HL-60 (cell line): Measurements from ENCODE around the gene SERPINE2.

Source experiments
- DNase-seq, 2 experiments: peaks; one replicate each; pipeline ENCODE4 v3.0.0-alpha.2; 2010 to 2020; ENCODE audit warnings: low read depth in 1 of 2, low spot score in 1 of 2
- H3K27ac ChIP-seq: fragments of 250-450 bp; sonication (Bioruptor Pico); replicated peaks from 2 replicates; pipeline ENCODE4 v1.5.1; 2020; ENCODE audit warnings: mild to moderate bottlenecking, moderate library complexity
- H3K27me3 ChIP-seq: fragments of 250-450 bp; sonication (Bioruptor Pico); 2 replicates; pipeline ENCODE4 v1.5.1; 2021; ENCODE audit warnings: mild to moderate bottlenecking, moderate library complexity; ENCODE audit not compliant: insufficient read depth, poor library complexity, severe bottlenecking
- H3K4me3 ChIP-seq: replicated peaks from 2 replicates; pipeline ENCODE4 v1.5.1; 2011; ENCODE audit warnings: mild to moderate bottlenecking, control low read depth, low read length; ENCODE audit not compliant: insufficient read depth
- GABPA ChIP-seq: IDR thresholded peaks from 2 replicates; pipeline ENCODE4 v1.6.1; 2012; ENCODE audit warnings: low read depth
- POLR2AphosphoS5 ChIP-seq: IDR thresholded peaks from 2 replicates; pipeline ENCODE4 v1.6.1; 2012; ENCODE audit warnings: low read depth
- REST ChIP-seq: IDR thresholded peaks from 2 replicates; pipeline ENCODE4 v1.6.1; 2012; ENCODE audit warnings: low read depth; ENCODE audit not compliant: insufficient replicate concordance
- SPI1 ChIP-seq: IDR thresholded peaks from 2 replicates; pipeline ENCODE4 v1.6.1; 2012; ENCODE audit warnings: low read depth, mild to moderate bottlenecking, borderline replicate concordance
- TF ChIP-seq, protein P1 (sequence below): IDR thresholded peaks from one replicate; pipeline ENCODE4 v1.5.1; 2011; ENCODE audit warnings: low read length, control low read depth, inconsistent platforms; ENCODE audit not compliant: insufficient read depth

The SERPINE2 gene

DNA sequence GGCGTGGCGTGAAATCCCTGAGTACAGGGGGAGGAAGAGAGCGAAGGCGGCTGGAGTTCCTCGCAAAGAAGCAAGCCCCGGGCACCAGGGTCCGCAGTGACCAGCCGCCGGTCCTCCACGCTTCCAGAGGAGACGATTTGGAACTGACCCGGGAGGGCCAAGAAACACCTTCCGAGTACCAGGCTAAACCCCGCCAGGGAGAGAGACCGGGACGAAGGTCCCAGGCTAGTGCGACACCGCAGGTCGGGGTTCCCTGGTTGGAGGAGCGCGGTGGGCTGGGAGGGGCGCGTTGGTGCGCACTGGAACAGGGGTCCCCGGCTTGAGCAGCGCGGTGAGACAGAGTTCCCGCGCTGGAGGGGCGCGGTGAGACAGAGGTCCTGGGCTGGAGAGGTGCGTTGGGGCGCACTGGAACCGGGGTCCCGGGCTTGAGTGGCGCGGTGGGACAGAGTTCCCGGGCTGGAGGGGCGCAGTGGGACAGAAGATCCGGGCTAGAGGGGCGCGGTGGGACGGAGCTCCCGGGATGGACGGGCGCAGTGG lies 94.9 kb downstream of the SERPINE2 start:
- Histone ChIP-seq H3K27me3 (no peaks in the 10 kb centered on the region), H3K4me3 (peak overlapping the region; percentile 98), H3K27ac (peak overlapping the region; percentile 73)
- no peak for TF ChIP-seq SPI1
- TF ChIP-seq, protein P1, sequence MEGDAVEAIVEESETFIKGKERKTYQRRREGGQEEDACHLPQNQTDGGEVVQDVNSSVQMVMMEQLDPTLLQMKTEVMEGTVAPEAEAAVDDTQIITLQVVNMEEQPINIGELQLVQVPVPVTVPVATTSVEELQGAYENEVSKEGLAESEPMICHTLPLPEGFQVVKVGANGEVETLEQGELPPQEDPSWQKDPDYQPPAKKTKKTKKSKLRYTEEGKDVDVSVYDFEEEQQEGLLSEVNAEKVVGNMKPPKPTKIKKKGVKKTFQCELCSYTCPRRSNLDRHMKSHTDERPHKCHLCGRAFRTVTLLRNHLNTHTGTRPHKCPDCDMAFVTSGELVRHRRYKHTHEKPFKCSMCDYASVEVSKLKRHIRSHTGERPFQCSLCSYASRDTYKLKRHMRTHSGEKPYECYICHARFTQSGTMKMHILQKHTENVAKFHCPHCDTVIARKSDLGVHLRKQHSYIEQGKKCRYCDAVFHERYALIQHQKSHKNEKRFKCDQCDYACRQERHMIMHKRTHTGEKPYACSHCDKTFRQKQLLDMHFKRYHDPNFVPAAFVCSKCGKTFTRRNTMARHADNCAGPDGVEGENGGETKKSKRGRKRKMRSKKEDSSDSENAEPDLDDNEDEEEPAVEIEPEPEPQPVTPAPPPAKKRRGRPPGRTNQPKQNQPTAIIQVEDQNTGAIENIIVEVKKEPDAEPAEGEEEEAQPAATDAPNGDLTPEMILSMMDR: no peak
- TF ChIP-seq GABPA: no peak
- no peak for TF ChIP-seq REST
- no peak for TF ChIP-seq POLR2AphosphoS5
- peak in 1 of 2 experiments; percentile 18 for DNase-seq

GRCh38 chr2:223943561-223944008 lies 95.5 kb downstream of the SERPINE2 start:
- H3K4me3 ChIP-seq: peak overlapping the region; percentile 98
- no peaks in the 10 kb centered on the region for H3K27me3 ChIP-seq
- no peak overlapping the region for H3K27ac ChIP-seq
- DNase-seq: no peak
- no peak for TF ChIP-seq REST
- TF ChIP-seq SPI1: no peak
- TF ChIP-seq, protein P1: no peak
- TF ChIP-seq POLR2AphosphoS5: no peak
- TF ChIP-seq GABPA: no peak

DNA sequence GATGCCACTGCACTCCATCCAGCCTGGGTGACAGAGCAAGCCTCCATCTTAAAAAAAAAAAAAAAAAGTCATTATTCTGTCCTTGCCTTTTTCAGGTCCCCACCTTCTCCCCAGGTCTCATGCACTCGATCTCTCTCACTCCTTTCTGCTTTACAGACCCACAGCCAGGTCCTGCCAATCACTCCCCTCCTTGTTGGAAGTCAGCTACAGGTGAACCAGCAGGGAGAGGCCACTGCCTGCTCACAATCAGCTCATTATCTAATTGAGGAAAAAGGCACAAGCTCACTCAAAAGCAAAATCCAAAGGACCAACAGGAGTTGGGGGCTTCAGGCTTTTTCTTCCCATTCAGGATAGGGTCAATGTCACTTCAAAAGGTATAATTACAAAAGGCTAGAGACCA lies 96.0 kb downstream of the SERPINE2 start:
- H3K4me3 ChIP-seq: no peak overlapping the region
- H3K27me3 ChIP-seq: no peaks in the 10 kb centered on the region
- DNase-seq: no peak
- H3K27ac ChIP-seq: no peak overlapping the region
- TF ChIP-seq SPI1 (no peak), REST (no peak), POLR2AphosphoS5 (no peak), GABPA (no peak)
- TF ChIP-seq, protein P1: no peak
